SU-DHL-6 (cell line): ENCODE measurements around the gene KRTAP2-1.

Experiments
- H2AFZ ChIP-seq: fragments of 200-600 bp; sonication (generic); 2 replicates; pipeline ENCODE4 v1.6.1; 2014; ENCODE audit warnings: low read depth, mild to moderate bottlenecking, moderate library complexity, mixed read lengths, antibody characterized with exemption, low read length; ENCODE audit not compliant: severe bottlenecking
- H3F3A ChIP-seq: fragments of 200-600 bp; shearing (Covaris generic); 2 replicates; pipeline ENCODE4 v1.6.0; 2016; ENCODE audit warnings: antibody characterized with exemption, mild to moderate bottlenecking; ENCODE audit not compliant: insufficient read depth
- H3K27ac ChIP-seq: fragments of 200-600 bp; sonication (generic); 2 replicates; pipeline ENCODE4 v1.5.1; 2016; ENCODE audit warnings: low read depth, mild to moderate bottlenecking, low read length, moderate library complexity, mixed read lengths
- H3K27me3 ChIP-seq: fragments of 200-600 bp; sonication (generic), shearing (Covaris generic); 2 replicates; pipeline ENCODE4 v1.6.0; 2014; ENCODE audit warnings: mild to moderate bottlenecking, low read length
- H3K36me3 ChIP-seq: fragments of 200-600 bp; sonication (generic); 2 replicates; pipeline ENCODE4 v1.6.1; 2014; ENCODE audit warnings: mild to moderate bottlenecking, low read length, mixed read lengths
- H3K4me2 ChIP-seq: fragments of 300-600, 200-600 bp; shearing (Covaris generic), sonication (generic); 2 replicates; pipeline ENCODE4 v1.6.0; 2014; ENCODE audit warnings: low read length, low read depth, mild to moderate bottlenecking; ENCODE audit not compliant: poor library complexity, severe bottlenecking
- H3K4me3 ChIP-seq: fragments of 200-600 bp; sonication (generic); 2 replicates; pipeline ENCODE4 v1.5.1; 2014; ENCODE audit warnings: antibody characterized with exemption, low read length, mild to moderate bottlenecking, mixed read lengths; ENCODE audit not compliant: insufficient read depth, poor library complexity, severe bottlenecking
- H3K79me2 ChIP-seq: fragments of 200-600 bp; sonication (generic); 2 replicates; pipeline ENCODE4 v1.6.1; 2014; ENCODE audit warnings: mild to moderate bottlenecking, low read length, moderate library complexity; ENCODE audit not compliant: insufficient read depth
- H3K9ac ChIP-seq: fragments of 200-600 bp; sonication (generic); 2 replicates; pipeline ENCODE4 v1.7.0; 2014; ENCODE audit warnings: mild to moderate bottlenecking, low read length
- H3K9me2 ChIP-seq: fragments of 200-600 bp; sonication (generic); replicated peaks from 2 replicates; pipeline ENCODE4 v1.6.1; 2014; ENCODE audit warnings: low read length; ENCODE audit not compliant: insufficient read depth
- H3K9me3 ChIP-seq: fragments of 200-600 bp; sonication (generic); 2 replicates; pipeline ENCODE4 v1.6.1; 2014; ENCODE audit warnings: low read length, mixed read lengths; ENCODE audit not compliant: insufficient read depth
- H4K20me1 ChIP-seq: fragments of 200-600 bp; sonication (generic); 2 replicates; pipeline ENCODE4 v1.6.1; 2014; ENCODE audit warnings: low read depth, mild to moderate bottlenecking, antibody characterized with exemption, low read length, moderate library complexity, mixed read lengths
- CTCF ChIP-seq: fragments of 200-600 bp; sonication (generic); IDR thresholded peaks from one replicate; pipeline ENCODE4 v1.5.1; 2017; ENCODE audit warnings: antibody characterized with exemption, mild to moderate bottlenecking, low read length, moderate library complexity; ENCODE audit not compliant: insufficient read depth, poor library complexity, severe bottlenecking
- EZH2phosphoT487 ChIP-seq: fragments of 200-600 bp; sonication (generic), shearing (Covaris generic); conservative IDR thresholded peaks from 2 replicates; pipeline ENCODE4 v1.6.1; 2018; ENCODE audit warnings: mild to moderate bottlenecking, antibody characterized with exemption, low read length, moderate library complexity, mixed read lengths

Gene KRTAP2-1

GRCh38 chr17:41020336-41020735, 26.8 kb downstream of the KRTAP2-1 start:
- no peaks in the 10 kb centered on the region for H3K9me3 ChIP-seq
- no peak overlapping the region for H2AFZ ChIP-seq
- no peaks in the 10 kb centered on the region for H3K36me3 ChIP-seq

GRCh38 chr17:41019415-41019814, 27.7 kb downstream of the KRTAP2-1 start:
- no peak overlapping the region for H3K9ac ChIP-seq
- no peak overlapping the region for H2AFZ ChIP-seq
- no peak overlapping the region for H3K4me2 ChIP-seq
- no peaks in the 10 kb centered on the region for H3K27me3 ChIP-seq
- H3K36me3 ChIP-seq = no peaks in the 10 kb centered on the region
- no peaks in the 10 kb centered on the region for H3K79me2 ChIP-seq
- H3F3A ChIP-seq = no peaks in the 10 kb centered on the region
- H3K9me2 ChIP-seq = no peaks in the 10 kb centered on the region
- no peaks in the 10 kb centered on the region for H3K9me3 ChIP-seq
- TF ChIP-seq EZH2phosphoT487 = no peak
- no peak for TF ChIP-seq CTCF
- H4K20me1 ChIP-seq = no peaks in the 10 kb centered on the region
- no peak overlapping the region for H3K4me3 ChIP-seq
- no peak overlapping the region for H3K27ac ChIP-seq

More at GRCh38 chr17:41020336-41020735, 26.8 kb downstream of the KRTAP2-1 start:
- TF ChIP-seq EZH2phosphoT487 = no peak
- TF ChIP-seq CTCF = no peak
- no peak overlapping the region for H3K4me2 ChIP-seq
- no peaks in the 10 kb centered on the region for H3K9me2 ChIP-seq
- H3K79me2 ChIP-seq = no peaks in the 10 kb centered on the region
- H3K4me3 ChIP-seq = no peak overlapping the region
- no peak overlapping the region for H3K27ac ChIP-seq
- H3K27me3 ChIP-seq = no peaks in the 10 kb centered on the region
- H3F3A ChIP-seq = no peaks in the 10 kb centered on the region
- no peak overlapping the region for H3K9ac ChIP-seq
- no peaks in the 10 kb centered on the region for H4K20me1 ChIP-seq

- Histone ChIP-seq H3K36me3 (no peaks in the 10 kb centered on the region), H3K27me3 (no peaks in the 10 kb centered on the region), H3K9ac (no peak overlapping the region), H3K4me2 (no peak overlapping the region), H2AFZ (no peak overlapping the region), H3K79me2 (no peaks in the 10 kb centered on the region), H4K20me1 (no peaks in the 10 kb centered on the region), H3K4me3 (no peak overlapping the region), H3K27ac (no peak overlapping the region), H3K9me2 (no peaks in the 10 kb centered on the region), H3K9me3 (no peaks in the 10 kb centered on the region), H3F3A (no peaks in the 10 kb centered on the region)
- TF ChIP-seq CTCF = no peak
- no peak for TF ChIP-seq EZH2phosphoT487
These were observed 28.6 kb downstream of the KRTAP2-1 start for GRCh38 chr17:41018541-41018940.
